WTC11 (cell line): ENCODE measurements around the gene CFI. TPM values are rescaled to one million over a fixed set of nuclear protein-coding genes. Genes with fewer than 3 reads are reported as not detected.

ENCODE experiments used
- ATAC-seq: fragments of 200-7000 bp; cut with Tn5 transposase; 2 replicates; pipeline ENCODE4 v1.10.0; 2021; ENCODE audit warnings: mild to moderate bottlenecking, moderate library complexity
- CTCF ChIA-PET: fragments of 300-600 bp; sonication (Branson Sonifier 250); formaldehyde crosslinking; loops from one replicate; lab custom pipeline; 2021; ENCODE audit warnings: antibody characterized with exemption; lab: Charles Lee
- POLR2A ChIA-PET: fragments of 350-600 bp; sonication (Branson Sonifier 250); formaldehyde crosslinking; loops from one replicate; lab custom pipeline; 2021; ENCODE audit warnings: antibody characterized with exemption; lab: Charles Lee
- DNase-seq: peaks from one replicate; pipeline ENCODE4 v3.0.0; 2021; ENCODE audit warnings: low spot score
- H3K27ac Mint-ChIP-seq: 2 replicates; pipeline ENCODE4 v1.8.0; 2021; ENCODE audit warnings: mixed read lengths
- H3K27me3 Mint-ChIP-seq: 2 replicates; pipeline ENCODE4 v1.8.0; 2021; ENCODE audit warnings: low read depth, mild to moderate bottlenecking, moderate library complexity, mixed read lengths
- H3K36me3 Mint-ChIP-seq: 2 replicates; pipeline ENCODE4 v1.8.0; 2021; ENCODE audit warnings: mixed read lengths
- H3K4me1 Mint-ChIP-seq: 2 replicates; pipeline ENCODE4 v1.8.0; 2022; ENCODE audit warnings: mixed read lengths
- H3K4me3 Mint-ChIP-seq: 2 replicates; pipeline ENCODE4 v1.8.0; 2021; ENCODE audit warnings: mild to moderate bottlenecking, moderate library complexity, mixed read lengths
- H3K9me3 Mint-ChIP-seq: 2 replicates; pipeline ENCODE4 v1.8.0; 2021; ENCODE audit warnings: mixed read lengths
- ARID4B ChIP-seq: sonication (generic); formaldehyde crosslinking; IDR thresholded peaks from 2 replicates; pipeline ENCODE4 v1.8.0; 2023; ENCODE audit warnings: missing genetic modification reagents, mild to moderate bottlenecking, borderline replicate concordance
- ATF1 ChIP-seq: sonication (generic); formaldehyde crosslinking; IDR thresholded peaks from 2 replicates; pipeline ENCODE4 v1.8.1; 2023; ENCODE audit warnings: mild to moderate bottlenecking, moderate library complexity, missing genetic modification reagents
- ATF3 ChIP-seq: sonication (generic); formaldehyde crosslinking; conservative IDR thresholded peaks from 2 replicates; pipeline ENCODE4 v1.8.1; 2022; ENCODE audit warnings: mild to moderate bottlenecking, missing genetic modification reagents
- CREB1 ChIP-seq: sonication (generic); formaldehyde crosslinking; IDR thresholded peaks from 2 replicates; pipeline ENCODE4 v1.8.0; 2023; ENCODE audit warnings: mild to moderate bottlenecking, missing genetic modification reagents
- CTCF ChIP-seq: fragments of 200-600 bp; IDR thresholded peaks from 2 replicates; pipeline ENCODE4 v1.8.0; 2022; ENCODE audit warnings: antibody characterized with exemption
- E2F1 ChIP-seq: sonication (generic); formaldehyde crosslinking; IDR thresholded peaks from 2 replicates; pipeline ENCODE4 v1.8.0; 2022; ENCODE audit warnings: mild to moderate bottlenecking, missing genetic modification reagents
- ELF4 ChIP-seq: sonication (generic); formaldehyde crosslinking; IDR thresholded peaks from 2 replicates; pipeline ENCODE4 v1.8.1; 2022; ENCODE audit warnings: low read depth, mild to moderate bottlenecking, moderate library complexity, missing genetic modification reagents
- EMX1 ChIP-seq: fragments of 250-450 bp; sonication (Bioruptor Pico); IDR thresholded peaks from 2 replicates; pipeline ENCODE4 v1.8.0; 2021; ENCODE audit warnings: mild to moderate bottlenecking
- ESRRA ChIP-seq: sonication (generic); formaldehyde crosslinking; IDR thresholded peaks from 2 replicates; pipeline ENCODE4 v1.8.1; 2022; ENCODE audit warnings: mild to moderate bottlenecking, missing genetic modification reagents, borderline replicate concordance
- FOXP4 ChIP-seq: sonication (generic); formaldehyde crosslinking; IDR thresholded peaks from 2 replicates; pipeline ENCODE4 v1.8.0; 2022; ENCODE audit warnings: mild to moderate bottlenecking, missing genetic modification reagents
- MXD4 ChIP-seq: fragments of 250-450 bp; sonication (Bioruptor Pico); IDR thresholded peaks from 2 replicates; pipeline ENCODE4 v1.8.0; 2021; ENCODE audit warnings: mild to moderate bottlenecking, moderate library complexity, borderline replicate concordance
- MYBL2 ChIP-seq: sonication (generic); formaldehyde crosslinking; IDR thresholded peaks from 2 replicates; pipeline ENCODE4 v1.8.1; 2023; ENCODE audit warnings: mild to moderate bottlenecking, moderate library complexity, missing genetic modification reagents
- RELA ChIP-seq: sonication (generic); formaldehyde crosslinking; IDR thresholded peaks from 2 replicates; pipeline ENCODE4 v1.8.1; 2022; ENCODE audit warnings: missing genetic modification reagents, mild to moderate bottlenecking, borderline replicate concordance
- RORB ChIP-seq: fragments of 250-450 bp; sonication (Bioruptor Pico); IDR thresholded peaks from 2 replicates; pipeline ENCODE4 v1.9.0; 2021; ENCODE audit warnings: mild to moderate bottlenecking
- SMAD4 ChIP-seq: sonication (generic); formaldehyde crosslinking; IDR thresholded peaks from 2 replicates; pipeline ENCODE4 v1.8.0; 2022; ENCODE audit warnings: mild to moderate bottlenecking, missing genetic modification reagents
- USF2 ChIP-seq: sonication (generic); formaldehyde crosslinking; IDR thresholded peaks from 2 replicates; pipeline ENCODE4 v1.8.1; 2023; ENCODE audit warnings: mild to moderate bottlenecking, missing genetic modification reagents, moderate library complexity
- ZNF416 ChIP-seq: fragments of 250-450 bp; sonication (Bioruptor Pico); IDR thresholded peaks from 2 replicates; pipeline ENCODE4 v1.9.0; 2021; ENCODE audit warnings: mild to moderate bottlenecking, inconsistent platforms
- ZNF423 ChIP-seq: fragments of 250-450 bp; sonication (Bioruptor Pico); IDR thresholded peaks from 2 replicates; pipeline ENCODE4 v2.1.2; 2022; ENCODE audit warnings: mild to moderate bottlenecking, moderate library complexity
- ZNF512 ChIP-seq: sonication (generic); formaldehyde crosslinking; IDR thresholded peaks from 2 replicates; pipeline ENCODE4 v1.8.1; 2022; ENCODE audit warnings: missing genetic modification reagents, borderline replicate concordance
- total RNA-seq: library from RNA; stranded (reverse); gene quantifications from 3 replicates; pipeline ENCODE4 v1.2.3, GENCODE V29; 2021

Gene CFI
- total RNA-seq, 1 experiment from 2014 or later, result not detected

GRCh38 chr4:109821185-109821584 lies 19.4 kb upstream of the CFI start (continued):
- no peak for TF ChIP-seq ATF3
- TF ChIP-seq, all 79 proteins: peak for 0

GRCh38 chr4:109820563-109820962 lies 18.8 kb upstream of the CFI start:
- POLR2A ChIA-PET, result no interaction called here
- TF ChIP-seq E2F1 (CRISPR knock-in tag), result no peak
- no peak for TF ChIP-seq ZNF423 (CRISPR knock-in tag)
- no peak for TF ChIP-seq RORB (CRISPR knock-in tag)
- TF ChIP-seq ESRRA (CRISPR knock-in tag), result no peak
- TF ChIP-seq CREB1 (CRISPR knock-in tag), result no peak
- TF ChIP-seq RELA (CRISPR knock-in tag), result no peak
- no peak for TF ChIP-seq CTCF
- TF ChIP-seq EMX1 (CRISPR knock-in tag), result no peak
- TF ChIP-seq ARID4B (CRISPR knock-in tag), result no peak
- TF ChIP-seq MYBL2 (CRISPR knock-in tag), result no peak

GRCh38 chr4:109818268-109818667 lies 16.5 kb upstream of the CFI start:
- ChIA-PET POLR2A (interaction anchor here (0.5 kb wide), 1 partner anchor 252 kb away, joined by 8 read pairs; no protein-coding TSS in a partner anchor), CTCF (no interaction called here)
- H3K36me3 Mint-ChIP-seq, result peaks cover 51% of the 10 kb centered on the region
- ATAC-seq (no peak), DNase-seq (no peak)
- H3K9me3 Mint-ChIP-seq, result no peaks in the 10 kb centered on the region
- no peak overlapping the region for H3K4me3 Mint-ChIP-seq
- H3K27ac Mint-ChIP-seq, result no peak overlapping the region
- no peaks in the 10 kb centered on the region for H3K27me3 Mint-ChIP-seq
- H3K4me1 Mint-ChIP-seq, result peaks cover 16% of the 10 kb centered on the region
- no peak for TF ChIP-seq FOXP4 (CRISPR knock-in tag)
- TF ChIP-seq RELA (CRISPR knock-in tag), result no peak
- no peak for TF ChIP-seq USF2 (CRISPR knock-in tag)
- TF ChIP-seq ATF1 (CRISPR knock-in tag), result no peak
- no peak for TF ChIP-seq ZNF416
- TF ChIP-seq MXD4 (CRISPR knock-in tag), result no peak
- no peak for TF ChIP-seq CTCF
- no peak for TF ChIP-seq SMAD4 (CRISPR knock-in tag)
- TF ChIP-seq ELF4, result no peak
- no peak for TF ChIP-seq ZNF512 (CRISPR knock-in tag)

More at GRCh38 chr4:109820563-109820962, 18.8 kb upstream of the CFI start:
- ATAC-seq (no peak), DNase-seq (no peak)
- H3K27me3 Mint-ChIP-seq, result no peaks in the 10 kb centered on the region
- H3K36me3 Mint-ChIP-seq, result peaks cover 64% of the 10 kb centered on the region
- H3K9me3 Mint-ChIP-seq, result no peaks in the 10 kb centered on the region
- peaks cover 16% of the 10 kb centered on the region for H3K4me1 Mint-ChIP-seq
- CTCF ChIA-PET, result no interaction called here
- no peak overlapping the region for H3K27ac Mint-ChIP-seq
- H3K4me3 Mint-ChIP-seq, result no peak overlapping the region
